ENCODE results near the gene FZD2.

GRCh38 chr17:44575403-44575802, 18.1 kb downstream of the FZD2 start:
- TF ChIP-seq MAFF (IDR thresholded peaks at IDR 0.05; ENCODE audit: low read depth, low read length) (no peak), U2AF2 (IDR thresholded peaks at IDR 0.05; ENCODE audit: low read depth, low read length) (no peak), ZNF777 (CRISPR knock-in tag; IDR thresholded peaks at IDR 0.05) (no peak)
